HG03196 (cell line): Measurements from ENCODE around the gene TRIM71.
"Not testable (repeated sequence)": the region's sequence is repeated elsewhere in the genome, so short reads cannot be mapped to it uniquely, and the experiment has no call there.

Experiments
- ATAC-seq: cut with Tn5 transposase; IDR thresholded peaks from one replicate; pipeline ENCODE4 v1.9.1; 2021; ENCODE audit not compliant: unreplicated experiment

TRIM71 gene

DNA sequence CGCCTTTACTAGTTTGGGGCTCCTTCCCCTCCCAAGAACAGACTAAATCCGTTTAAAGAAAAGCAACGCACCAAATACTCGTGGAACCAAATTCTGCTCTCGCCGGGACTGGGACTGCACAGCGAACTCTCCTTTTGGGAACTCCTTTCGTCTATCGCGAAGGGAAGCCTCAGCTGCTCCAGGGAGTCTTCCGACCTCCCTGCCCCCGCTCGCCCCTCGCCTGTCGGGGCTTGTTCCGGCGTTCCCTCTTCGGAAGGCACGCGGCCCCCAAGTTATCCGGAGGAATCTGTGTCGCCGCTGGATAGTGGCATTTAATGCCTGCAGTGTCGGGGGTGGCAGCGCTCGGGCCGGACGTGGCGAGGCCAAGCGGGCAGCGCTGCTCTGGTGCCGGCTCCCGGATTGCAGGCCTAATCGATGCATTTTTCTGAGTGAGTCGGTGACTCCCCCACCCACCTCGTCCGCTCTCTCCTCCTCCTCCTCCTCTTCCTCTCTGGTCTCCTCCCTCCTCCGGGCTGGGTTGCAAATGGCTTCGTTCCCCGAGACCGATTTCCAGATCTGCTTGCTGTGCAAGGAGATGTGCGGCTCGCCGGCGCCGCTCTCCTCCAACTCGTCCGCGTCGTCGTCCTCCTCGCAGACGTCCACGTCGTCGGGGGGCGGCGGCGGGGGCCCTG, at the start of gene TRIM71:
Gene TRIM71 (plus strand): TSS at position 440 of the 671 bp plus-strand sequence. CDS start 84 bp downstream, at position 524.
- ATAC-seq: no peak

DNA sequence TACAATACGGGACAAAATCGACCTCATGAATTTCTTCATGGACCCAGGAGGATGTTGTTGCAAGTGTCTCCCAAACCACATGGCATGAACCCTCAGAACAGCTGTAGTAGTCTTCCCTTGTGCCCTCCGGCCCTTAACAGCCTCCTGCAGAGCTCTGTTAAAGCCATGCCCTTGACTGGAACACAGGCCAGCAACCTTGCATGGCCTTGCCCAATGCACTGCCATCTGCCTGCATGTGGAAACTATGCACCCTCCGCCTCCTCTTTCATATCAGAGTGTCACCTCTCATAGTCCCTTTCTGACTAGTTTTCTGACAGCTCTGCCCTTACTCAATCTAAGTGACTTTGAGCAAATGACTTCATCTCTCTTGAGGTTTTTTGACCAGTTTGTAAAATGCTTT, 39.4 kb upstream of the TRIM71 start:
- no peak for ATAC-seq

DNA sequence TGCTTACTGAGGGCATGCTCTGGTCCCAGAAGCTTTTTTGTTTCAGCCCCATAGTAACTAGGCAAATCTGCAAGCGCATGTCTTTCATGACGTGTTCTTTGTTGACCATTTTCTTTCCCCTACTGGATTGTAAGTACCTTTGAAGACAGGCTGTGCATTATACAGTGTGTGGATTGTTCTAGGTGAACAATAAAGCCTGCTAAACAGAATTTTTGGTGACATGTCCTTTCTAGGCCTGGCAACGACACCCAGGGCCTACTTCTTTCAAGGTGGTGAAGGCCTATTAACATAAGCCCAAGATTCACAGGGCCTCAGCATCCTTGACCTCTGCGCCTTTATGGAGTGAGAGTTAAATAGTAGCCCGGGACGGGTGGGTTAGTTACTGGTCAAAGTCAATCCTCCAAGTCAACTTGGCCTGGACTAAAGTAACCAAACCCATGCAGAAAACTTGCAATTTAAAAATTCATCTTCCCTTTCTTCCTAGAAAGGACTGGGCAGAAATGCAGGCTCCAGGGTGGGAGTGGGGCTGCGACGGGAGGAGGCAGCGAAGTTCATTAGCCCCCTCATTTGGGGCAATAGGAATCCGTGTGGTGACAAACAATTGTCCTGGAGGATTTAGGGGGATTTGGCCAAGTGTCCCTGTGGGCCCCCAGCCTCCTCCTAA, 37.6 kb upstream of the TRIM71 start:
- ATAC-seq: no peak

DNA sequence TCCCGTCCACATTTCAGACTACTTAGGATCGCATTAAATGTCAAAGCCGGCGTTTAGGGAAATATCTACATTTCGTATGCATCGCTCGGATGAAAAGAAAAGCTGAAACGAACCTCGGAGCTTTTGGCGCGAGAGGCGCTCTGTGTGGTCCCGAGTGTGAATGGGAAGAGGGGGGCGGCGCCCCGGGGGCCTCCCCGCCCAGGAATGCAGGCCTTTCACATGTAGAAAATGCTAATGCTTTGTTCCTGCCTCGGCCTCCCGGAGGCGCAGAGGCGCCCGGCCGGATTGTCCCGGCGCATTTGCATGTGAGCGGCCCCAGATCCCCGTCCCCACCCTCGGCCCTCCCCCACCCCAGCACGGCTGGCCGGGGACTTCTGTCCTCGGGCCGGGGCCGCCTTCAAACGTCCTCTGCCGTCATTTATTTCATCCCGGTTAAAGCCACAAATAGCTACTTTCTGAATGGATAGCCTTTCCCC, 37.0 kb upstream of the TRIM71 start:
- ATAC-seq: peak; percentile 31

DNA sequence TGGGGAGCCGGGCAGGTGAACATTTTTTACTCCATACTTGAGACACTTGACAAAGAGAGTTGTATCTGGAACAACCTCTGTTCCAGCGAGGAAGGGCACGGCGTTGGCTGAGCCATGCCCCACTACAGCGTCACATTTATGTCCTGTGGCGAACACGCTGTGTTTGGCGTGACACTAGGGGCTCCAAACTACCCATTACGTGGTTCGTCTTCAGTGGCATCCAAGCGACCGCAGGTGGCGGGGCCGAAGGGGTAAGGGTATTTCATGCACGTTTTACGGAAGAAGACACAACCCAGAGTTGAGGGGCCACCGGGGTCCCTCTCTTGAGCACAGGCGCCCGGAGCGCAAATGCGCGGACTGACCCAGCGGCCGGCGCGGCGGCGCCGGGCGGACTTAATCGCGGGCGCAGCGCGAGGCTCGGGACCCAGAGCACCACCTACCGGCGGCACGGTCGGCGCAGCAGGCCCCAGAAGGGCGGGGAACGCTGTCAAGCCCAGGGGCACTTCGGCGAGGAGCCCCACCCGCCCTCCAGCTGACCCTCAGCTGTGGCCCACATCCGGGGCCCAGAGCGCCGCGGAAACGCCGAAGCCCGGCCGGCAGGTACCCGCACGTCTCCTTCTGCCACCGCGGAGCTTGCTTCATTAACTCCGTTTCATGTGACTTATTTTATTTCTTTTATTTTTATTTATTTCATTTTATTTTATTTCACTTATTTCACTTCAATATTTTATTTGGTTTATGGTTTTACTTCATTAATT, 36.4 kb upstream of the TRIM71 start:
- peak; percentile 98 for ATAC-seq

DNA sequence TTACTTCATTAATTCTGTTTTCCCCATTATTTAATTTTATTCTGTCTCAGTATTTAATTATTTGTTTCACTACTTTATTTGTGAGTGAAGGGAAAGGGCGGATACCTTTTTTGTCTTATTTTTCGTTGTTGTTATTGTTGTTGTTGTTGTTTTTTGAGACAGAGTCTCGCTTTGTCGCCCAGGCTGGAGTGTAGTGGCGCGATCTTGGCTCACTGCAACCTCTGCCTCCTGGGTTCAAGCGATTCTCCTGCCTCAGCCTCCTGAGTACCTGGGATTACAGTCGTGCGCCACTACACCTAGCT, 35.9 kb upstream of the TRIM71 start:
- ATAC-seq: not testable (repeated sequence)

DNA sequence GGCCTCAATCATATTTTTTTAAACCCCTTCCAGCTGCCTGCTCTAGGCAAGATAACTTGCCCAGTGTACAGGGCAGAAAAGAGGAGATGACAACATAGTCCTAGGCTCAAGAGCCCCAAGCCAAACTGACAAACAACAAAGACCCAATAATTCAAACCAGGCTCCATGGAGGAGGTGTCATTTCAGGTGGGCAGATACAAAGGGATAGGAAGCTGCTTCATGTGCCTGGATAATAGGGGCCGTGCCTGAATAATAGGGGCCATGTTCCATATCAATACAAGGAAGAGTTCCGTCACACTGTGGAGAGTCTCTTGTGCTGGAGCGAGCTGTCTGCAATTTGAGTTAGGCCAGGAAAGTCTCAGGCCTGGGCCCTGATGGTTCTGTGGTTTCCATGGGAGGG, 35.4 kb upstream of the TRIM71 start:
- ATAC-seq: no peak

DNA sequence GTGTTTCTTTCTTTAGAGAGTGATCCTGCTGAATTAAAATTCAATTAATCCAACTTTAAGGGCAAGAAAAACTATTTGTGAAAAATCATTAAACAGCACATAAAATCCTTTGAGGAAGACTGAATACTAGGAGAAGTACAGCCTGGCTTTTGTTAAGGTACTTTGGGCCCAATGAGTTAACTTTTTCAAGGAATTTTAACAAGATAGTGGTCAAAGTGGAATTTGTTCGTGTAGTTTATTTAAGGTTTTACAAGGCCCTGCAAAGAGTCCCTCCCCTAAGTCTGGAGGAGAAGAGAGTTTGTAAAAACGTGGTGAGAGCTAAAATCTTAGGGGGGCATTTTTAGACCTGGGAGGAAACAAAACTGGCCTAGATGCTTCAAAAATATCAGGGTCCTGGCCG, 26.0 kb upstream of the TRIM71 start:
- ATAC-seq: no peak

DNA sequence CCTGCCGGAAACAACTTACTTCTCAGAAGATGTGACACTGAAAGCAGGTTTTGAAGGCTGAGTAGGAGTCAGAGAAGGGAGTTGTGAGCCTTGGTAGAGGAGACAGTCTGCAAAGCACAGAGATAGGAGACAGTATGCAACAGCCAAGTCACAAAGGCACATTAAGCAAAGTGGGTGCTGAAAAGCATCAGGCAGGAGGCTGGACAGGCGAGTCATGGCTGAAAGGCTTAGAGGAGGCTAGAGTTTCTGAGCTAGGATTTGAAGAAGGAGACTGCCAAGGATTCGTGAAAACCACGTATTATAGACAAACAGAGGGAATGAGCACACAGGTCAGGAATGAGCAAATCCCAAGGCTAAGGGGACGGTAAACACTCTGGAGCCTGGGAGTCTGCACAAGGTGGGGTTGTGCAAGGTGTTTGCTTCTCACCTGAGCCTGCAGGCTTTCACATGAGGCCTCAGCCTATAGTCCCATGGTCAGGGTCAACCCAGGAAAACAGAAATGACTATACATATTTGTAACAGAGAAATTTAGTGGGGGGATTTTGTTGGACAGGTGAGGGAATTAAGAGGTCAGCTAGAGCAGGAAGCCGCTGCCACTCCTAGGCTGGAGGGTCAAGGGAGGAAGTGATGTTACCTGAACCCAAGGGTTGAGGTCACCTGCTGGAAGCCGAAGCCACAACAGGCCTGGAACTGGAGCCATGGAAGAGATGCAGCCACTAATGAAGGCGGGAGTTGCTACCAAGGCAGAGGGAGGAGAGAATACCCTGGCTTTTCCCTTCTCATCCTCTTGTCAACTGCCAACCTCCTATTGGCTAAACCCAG, 23.1 kb upstream of the TRIM71 start:
- no peak for ATAC-seq

DNA sequence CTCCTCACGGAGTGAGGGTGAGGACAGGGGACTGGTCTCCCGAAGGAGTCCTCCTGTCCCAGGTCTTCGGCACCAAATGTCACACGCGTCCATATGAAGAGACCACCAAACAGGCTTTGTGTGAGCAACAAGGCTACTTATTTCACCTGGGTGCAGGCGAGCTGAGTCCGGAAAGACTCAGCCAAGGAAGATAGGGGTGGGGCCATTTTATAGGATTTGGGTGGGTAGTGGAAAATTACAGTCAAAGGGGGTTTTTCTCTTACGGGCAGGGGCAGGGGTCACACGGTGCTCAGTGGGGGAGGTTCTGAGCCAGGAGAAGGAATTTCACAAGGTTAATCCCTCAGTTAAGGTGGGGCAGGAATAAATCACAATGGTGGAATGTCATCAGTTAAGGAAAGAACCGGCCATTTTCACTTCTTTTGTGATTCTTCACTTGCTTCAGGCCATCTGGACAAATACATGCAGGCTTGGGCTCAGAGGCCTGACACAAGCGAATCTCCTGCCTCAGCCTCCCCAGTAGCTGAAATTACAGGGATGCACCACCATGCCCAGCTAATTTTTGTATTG, 21.3 kb upstream of the TRIM71 start:
- ATAC-seq: not testable (repeated sequence)

DNA sequence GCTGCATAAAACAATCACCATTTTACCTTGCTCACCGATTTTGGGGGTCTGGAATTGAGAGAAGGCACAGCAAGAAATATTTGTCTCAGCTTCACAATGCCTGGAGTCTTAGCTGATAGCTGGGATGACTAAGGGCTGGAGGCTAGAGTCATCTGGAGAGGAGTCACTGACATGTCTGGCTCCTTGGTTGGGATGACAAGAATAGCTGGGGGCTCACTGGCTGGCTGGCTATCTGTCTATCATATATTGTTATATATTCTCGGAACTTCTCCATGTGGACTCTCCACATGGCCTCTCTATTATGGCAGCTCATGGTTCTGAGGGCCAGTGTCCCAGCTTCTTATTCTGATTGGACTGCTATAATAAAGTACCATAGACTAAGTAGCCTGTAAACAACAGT, 20.0 kb upstream of the TRIM71 start:
- ATAC-seq: no peak

DNA sequence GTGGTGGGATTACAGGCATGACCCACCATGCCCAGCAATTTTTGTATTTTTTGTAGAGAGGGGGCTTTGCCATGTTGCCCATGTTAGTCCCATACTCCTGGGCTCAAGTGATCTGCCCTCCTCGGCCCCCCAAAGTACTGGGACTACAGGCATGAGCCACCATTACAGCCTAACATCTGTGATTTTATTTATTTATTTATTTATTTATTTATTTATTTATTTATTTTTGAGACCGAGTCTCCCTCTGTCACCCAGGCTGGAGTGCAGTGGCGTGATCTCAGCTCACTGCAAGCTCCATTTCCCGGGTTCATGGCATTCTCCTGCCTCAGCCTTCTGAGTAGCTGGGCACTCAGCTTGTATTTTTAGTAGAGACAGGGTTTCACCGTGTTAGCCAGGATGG, 16.4 kb upstream of the TRIM71 start:
- ATAC-seq: not testable (repeated sequence)

DNA sequence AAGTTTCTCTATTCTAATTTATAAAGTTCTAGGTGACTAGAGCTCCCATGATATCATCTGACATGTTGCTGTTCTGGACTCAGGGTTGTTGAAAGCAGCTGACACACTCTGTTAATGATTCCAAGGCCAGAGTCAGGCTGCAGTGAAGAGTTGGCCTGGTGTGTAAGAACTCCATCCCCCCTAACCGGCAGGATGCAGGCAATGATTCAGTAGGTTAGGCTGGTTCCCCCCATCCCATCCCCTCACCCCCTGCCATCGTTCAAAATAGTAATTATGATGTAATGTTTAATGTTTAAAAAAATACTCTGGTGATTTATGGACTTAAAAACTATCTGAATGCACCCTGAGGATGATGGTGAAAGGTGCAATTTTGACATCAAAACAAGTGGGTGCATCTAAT, 4.6 kb upstream of the TRIM71 start:
- ATAC-seq: peak; percentile 56

DNA sequence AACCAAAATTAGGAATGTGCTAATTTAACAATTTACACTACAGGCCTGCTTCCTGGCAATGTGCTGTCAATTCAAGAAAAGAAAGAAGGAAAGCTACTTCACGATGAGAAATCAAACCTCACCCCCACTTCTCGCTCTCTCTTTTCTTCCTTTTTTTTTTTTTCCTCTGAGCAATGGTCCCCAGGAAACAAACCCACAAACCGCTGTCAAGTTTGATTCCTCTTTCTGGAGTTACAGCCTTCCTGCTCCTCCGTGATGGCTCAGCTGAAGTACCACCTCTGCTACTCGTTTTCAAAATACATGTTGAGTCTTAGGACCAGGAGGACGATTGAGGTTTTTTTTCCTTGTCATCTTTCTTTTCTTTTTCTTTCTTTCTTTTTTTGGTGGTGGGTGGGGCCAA, 3.4 kb upstream of the TRIM71 start:
- no peak for ATAC-seq

DNA sequence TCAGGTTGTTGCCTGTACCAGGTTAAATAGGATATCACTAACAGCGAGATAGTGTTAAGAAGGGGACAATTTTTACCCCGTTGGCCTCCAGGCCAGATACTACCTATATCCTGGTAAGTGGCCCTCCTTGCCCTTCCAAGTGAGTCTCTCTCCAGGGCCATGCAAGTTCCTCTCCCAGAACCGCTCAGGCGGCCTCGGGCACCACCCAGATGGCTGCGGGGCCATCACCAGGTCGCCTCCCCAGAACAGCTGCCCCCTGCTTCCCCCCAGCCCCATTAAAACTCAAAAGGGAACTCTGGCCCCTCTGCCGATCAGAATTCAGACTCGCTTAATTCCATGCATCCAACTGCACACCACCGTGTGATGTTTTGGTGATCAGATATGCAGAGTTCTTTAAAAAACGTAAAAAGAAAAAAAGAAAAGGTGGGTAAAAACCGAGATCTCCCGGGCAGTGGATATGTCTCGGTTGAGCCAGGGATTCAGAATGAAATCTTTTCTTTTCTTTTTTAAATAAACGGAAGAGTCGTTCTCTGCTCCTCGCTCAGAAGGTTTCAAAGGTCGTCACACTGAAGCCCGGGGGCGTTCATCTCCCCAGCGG, 1.9 kb upstream of the TRIM71 start:
- ATAC-seq: no peak

DNA sequence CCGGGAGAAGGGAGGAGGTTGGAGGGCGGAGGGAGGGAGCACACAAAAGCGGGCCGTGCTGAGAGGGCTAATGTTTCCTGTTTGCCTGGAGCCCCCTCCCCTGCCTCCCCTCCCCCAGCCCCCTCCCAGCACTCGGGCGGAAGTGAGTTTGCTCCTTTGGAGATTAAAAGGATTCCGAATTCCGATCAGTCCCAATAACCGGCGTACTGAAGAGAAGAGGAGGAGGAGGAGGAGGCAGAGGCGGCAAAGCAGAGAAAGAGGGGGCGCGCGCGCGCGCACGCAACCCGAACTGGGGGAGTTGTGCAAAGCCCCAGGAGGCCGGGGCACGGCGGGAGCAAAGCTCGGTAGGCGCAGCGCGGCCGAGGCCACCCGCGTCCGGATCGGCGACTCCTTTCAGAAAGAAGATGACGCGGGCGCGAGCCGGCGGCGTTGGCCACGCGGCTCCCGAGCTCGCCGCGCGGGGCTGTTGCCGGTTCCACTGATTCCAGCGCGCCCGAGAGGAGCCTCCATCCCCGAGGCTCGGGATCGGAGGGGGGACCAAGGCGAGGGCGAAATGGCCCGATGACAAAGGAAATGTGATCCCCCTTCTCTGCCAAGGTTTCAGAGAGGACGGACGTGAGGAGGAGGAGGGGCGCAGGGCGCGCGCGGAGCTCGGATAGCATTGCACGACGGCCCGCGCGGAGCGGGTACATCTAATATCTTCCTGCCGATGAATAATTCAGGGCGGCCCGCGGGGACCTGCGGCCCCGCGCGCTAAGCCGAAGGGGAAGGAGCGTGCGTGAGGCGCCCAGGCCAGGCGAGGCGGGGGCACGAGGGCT, 1.1 kb upstream of the TRIM71 start:
- no peak for ATAC-seq

DNA sequence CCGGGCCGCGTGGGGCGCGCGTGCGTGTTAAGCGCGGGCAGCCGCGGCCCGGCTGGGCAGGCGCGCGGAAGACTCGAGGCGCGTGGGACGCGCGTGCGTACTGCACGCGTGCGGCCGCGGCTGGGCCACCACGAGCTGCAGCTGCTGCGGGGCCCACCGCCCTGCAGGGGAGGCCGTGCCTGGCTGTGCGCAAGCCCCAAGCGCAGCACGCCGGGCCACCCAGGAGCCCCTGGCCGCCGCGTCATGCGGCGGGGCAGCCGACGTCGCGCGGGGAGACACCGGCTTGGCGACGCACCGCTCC, 590 bp upstream of the TRIM71 start:
- no peak for ATAC-seq

DNA sequence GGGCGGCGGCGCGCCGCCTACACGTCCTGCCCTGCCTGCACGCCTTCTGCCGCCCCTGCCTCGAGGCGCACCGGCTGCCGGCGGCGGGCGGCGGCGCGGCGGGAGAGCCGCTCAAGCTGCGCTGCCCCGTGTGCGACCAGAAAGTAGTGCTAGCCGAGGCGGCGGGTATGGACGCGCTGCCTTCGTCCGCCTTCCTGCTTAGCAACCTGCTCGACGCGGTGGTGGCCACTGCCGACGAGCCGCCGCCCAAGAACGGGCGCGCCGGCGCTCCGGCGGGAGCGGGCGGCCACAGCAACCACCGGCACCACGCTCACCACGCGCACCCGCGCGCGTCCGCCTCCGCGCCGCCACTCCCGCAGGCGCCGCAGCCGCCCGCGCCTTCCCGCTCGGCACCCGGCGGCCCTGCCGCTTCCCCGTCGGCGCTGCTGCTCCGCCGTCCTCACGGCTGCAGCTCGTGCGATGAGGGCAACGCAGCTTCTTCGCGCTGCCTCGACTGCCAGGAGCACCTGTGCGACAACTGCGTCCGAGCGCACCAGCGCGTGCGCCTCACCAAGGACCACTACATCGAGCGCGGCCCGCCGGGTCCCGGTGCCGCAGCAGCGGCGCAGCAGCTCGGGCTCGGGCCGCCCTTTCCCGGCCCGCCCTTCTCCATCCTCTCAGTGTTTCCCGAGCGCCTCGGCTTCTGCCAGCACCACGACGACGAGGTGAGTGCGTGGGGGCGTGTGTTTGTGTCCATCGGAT, 602 bp downstream of the TRIM71 start:
- ATAC-seq: no peak

DNA sequence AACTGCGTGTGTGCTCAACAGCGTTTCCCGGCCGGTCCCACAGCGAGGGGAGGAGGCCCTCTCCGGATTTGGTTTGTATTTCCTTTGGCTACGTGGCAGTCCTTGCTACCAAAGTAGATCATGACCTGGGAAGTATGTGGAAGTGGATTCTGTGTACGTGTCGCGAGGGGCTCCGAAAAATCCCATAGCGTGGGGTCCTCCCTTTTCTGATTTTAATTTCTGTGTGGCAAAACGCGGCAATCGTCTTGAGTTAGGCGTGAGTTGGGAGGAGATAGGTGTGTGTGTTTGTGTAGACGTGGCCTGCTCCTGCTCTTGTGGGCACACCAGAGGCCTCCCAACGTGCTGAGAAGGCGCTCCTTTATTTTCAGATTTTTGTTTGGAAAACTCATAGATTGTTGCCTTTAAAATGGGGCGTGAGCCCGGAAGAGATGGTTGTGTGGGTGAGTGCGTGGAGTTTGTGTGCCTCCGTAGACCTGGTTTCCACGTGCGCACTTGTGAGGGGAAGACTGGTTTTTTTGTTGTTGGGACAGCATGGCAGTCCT, 1.2 kb downstream of the TRIM71 start:
- ATAC-seq: no peak
